CD4-positive, alpha-beta T cell treated with Interleukin-2 at 100 ng/mL for 4 hours (primary cell): Measurements from ENCODE around the gene HLA-DQA2.
"Not testable (repeated sequence)": the region's sequence is repeated elsewhere in the genome, so short reads cannot be mapped to it uniquely, and the experiment has no call there.

ENCODE experiments used
- DNase-seq: peaks from one replicate; pipeline ENCODE4 v3.0.0-alpha.2; 2020; ENCODE audit warnings: low spot score

HLA-DQA2 gene

GRCh38 chr6:32741031-32741960 lies at the start of gene HLA-DQA2:
Gene HLA-DQA2 (plus strand): TSS chr6:32741391. CDS start chr6:32741444, 53 bp downstream.
- DNase-seq = no peak

- peak; percentile 68 for DNase-seq
These were observed 49.2 kb upstream of the HLA-DQA2 start for GRCh38 chr6:32692019-32692418.

GRCh38 chr6:32697031-32697430 lies 44.2 kb upstream of the HLA-DQA2 start:
- DNase-seq = no peak

GRCh38 chr6:32700391-32701040 lies 40.7 kb upstream of the HLA-DQA2 start:
- DNase-seq = peak; percentile 52

GRCh38 chr6:32703347-32703746 lies 37.8 kb upstream of the HLA-DQA2 start:
- no peak for DNase-seq

- DNase-seq = not testable (repeated sequence)
These were observed 36.0 kb upstream of the HLA-DQA2 start for GRCh38 chr6:32705164-32705563.

- DNase-seq = no peak
These were observed 31.6 kb upstream of the HLA-DQA2 start for GRCh38 chr6:32709625-32710024.

GRCh38 chr6:32713241-32713640 lies 27.9 kb upstream of the HLA-DQA2 start:
- DNase-seq = no peak

- DNase-seq = no peak
These were observed 24.8 kb upstream of the HLA-DQA2 start for GRCh38 chr6:32716396-32716795.

- DNase-seq = no peak
These were observed 22.3 kb upstream of the HLA-DQA2 start for GRCh38 chr6:32718879-32719278.

GRCh38 chr6:32738126-32738525 lies 3.1 kb upstream of the HLA-DQA2 start:
- DNase-seq = no peak

GRCh38 chr6:32742374-32742773 lies 1.2 kb downstream of the HLA-DQA2 start:
- no peak for DNase-seq

GRCh38 chr6:32744776-32745175 lies 3.6 kb downstream of the HLA-DQA2 start:
- no peak for DNase-seq

GRCh38 chr6:32745649-32746048 lies 4.5 kb downstream of the HLA-DQA2 start:
- DNase-seq = not testable (repeated sequence)

GRCh38 chr6:32752580-32752979 lies 11.4 kb downstream of the HLA-DQA2 start:
- DNase-seq = no peak

- DNase-seq = no peak
These were observed 18.5 kb downstream of the HLA-DQA2 start for GRCh38 chr6:32759669-32760068.

GRCh38 chr6:32761072-32761471 lies 19.9 kb downstream of the HLA-DQA2 start:
- DNase-seq = no peak

GRCh38 chr6:32761548-32761947 lies 20.4 kb downstream of the HLA-DQA2 start:
- DNase-seq = no peak

- no peak for DNase-seq
These were observed 22.2 kb downstream of the HLA-DQA2 start, which contains the start of gene HLA-DQB2 for GRCh38 chr6:32763421-32763820. Gene HLA-DQB2 (minus strand): TSS chr6:32763532. CDS start chr6:32763470, 62 bp downstream.

- no peak for DNase-seq
These were observed 22.9 kb downstream of the HLA-DQA2 start for GRCh38 chr6:32764048-32764447.

GRCh38 chr6:32772656-32773055 lies 31.5 kb downstream of the HLA-DQA2 start:
- no peak for DNase-seq

- DNase-seq = no peak
These were observed 33.2 kb downstream of the HLA-DQA2 start for GRCh38 chr6:32774426-32774825.

- DNase-seq = no peak
These were observed 33.9 kb downstream of the HLA-DQA2 start for GRCh38 chr6:32775071-32775470.
